ENCODE results near the gene RFNG. TPM values are rescaled to one million over a fixed set of nuclear protein-coding genes. Genes with fewer than 3 reads are reported as not detected.

RFNG gene
- total RNA-seq, 2 donors from 2014 or later: 21.4 to 25.3 TPM

- no peak overlapping the region for H3K27ac ChIP-seq
- H3K36me3 ChIP-seq: peaks cover 33% of the 10 kb centered on the region
- TF ChIP-seq, protein P1, sequence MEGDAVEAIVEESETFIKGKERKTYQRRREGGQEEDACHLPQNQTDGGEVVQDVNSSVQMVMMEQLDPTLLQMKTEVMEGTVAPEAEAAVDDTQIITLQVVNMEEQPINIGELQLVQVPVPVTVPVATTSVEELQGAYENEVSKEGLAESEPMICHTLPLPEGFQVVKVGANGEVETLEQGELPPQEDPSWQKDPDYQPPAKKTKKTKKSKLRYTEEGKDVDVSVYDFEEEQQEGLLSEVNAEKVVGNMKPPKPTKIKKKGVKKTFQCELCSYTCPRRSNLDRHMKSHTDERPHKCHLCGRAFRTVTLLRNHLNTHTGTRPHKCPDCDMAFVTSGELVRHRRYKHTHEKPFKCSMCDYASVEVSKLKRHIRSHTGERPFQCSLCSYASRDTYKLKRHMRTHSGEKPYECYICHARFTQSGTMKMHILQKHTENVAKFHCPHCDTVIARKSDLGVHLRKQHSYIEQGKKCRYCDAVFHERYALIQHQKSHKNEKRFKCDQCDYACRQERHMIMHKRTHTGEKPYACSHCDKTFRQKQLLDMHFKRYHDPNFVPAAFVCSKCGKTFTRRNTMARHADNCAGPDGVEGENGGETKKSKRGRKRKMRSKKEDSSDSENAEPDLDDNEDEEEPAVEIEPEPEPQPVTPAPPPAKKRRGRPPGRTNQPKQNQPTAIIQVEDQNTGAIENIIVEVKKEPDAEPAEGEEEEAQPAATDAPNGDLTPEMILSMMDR (IDR thresholded peaks at IDR 0.05): no peak
- H3K27me3 ChIP-seq: no peaks in the 10 kb centered on the region
- peak overlapping the region; percentile 83 to 87 for H3K4me3 ChIP-seq
- no peak for DNase-seq (ENCODE audit: low spot score)
- H3K4me1 ChIP-seq: peaks cover 0 to 32% of the 10 kb centered on the region in 2 donors
- H3K9me3 ChIP-seq: no peaks in the 10 kb centered on the region
Observed at GRCh38 chr17:82050152-82050760, 1.4 kb downstream of the RFNG start.

GRCh38 chr17:82049521-82049971 lies 2.1 kb downstream of the RFNG start:
- TF ChIP-seq, protein P1 (IDR thresholded peaks at IDR 0.05): no peak
- no peak overlapping the region for H3K27ac ChIP-seq
- no peaks in the 10 kb centered on the region for H3K9me3 ChIP-seq
- H3K4me3 ChIP-seq: no peak overlapping the region
- no peak for DNase-seq (ENCODE audit: low spot score)
- H3K36me3 ChIP-seq: peaks cover 26% of the 10 kb centered on the region
- H3K27me3 ChIP-seq: no peaks in the 10 kb centered on the region
- peaks cover 0 to 32% of the 10 kb centered on the region in 2 donors for H3K4me1 ChIP-seq

GRCh38 chr17:82049106-82049505 lies 2.5 kb downstream of the RFNG start:
- H3K36me3 ChIP-seq: peaks cover 22% of the 10 kb centered on the region
- no peak overlapping the region for H3K27ac ChIP-seq
- H3K4me3 ChIP-seq: no peak overlapping the region
- TF ChIP-seq, protein P1 (IDR thresholded peaks at IDR 0.05): no peak
- no peaks in the 10 kb centered on the region for H3K9me3 ChIP-seq
- peaks cover 0 to 32% of the 10 kb centered on the region in 2 donors for H3K4me1 ChIP-seq
- H3K27me3 ChIP-seq: no peaks in the 10 kb centered on the region
- DNase-seq (ENCODE audit: low spot score): no peak

DNA sequence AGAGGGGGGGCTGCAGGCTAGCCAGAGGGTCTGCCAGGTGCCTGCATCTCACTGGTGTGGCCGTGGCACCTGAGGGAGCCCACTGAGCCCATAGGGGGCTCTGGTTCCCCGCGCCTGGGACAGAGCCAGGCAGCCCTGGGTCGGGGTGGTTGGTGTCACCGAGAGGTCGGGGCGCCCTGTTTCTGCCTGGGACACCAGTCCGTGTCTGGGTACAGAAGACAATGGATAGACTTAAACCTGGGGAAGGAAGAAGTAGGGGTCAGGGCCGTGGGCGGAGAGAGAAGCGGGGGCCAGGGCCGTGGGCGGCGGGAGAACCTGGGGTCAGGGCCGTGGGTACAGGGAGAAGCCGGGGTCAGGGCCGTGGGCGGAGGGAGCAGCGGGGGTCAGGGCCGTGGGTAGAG lies 3.0 kb downstream of the RFNG start:
- Histone ChIP-seq H3K27me3 (no peaks in the 10 kb centered on the region), H3K4me3 (no peak overlapping the region), H3K36me3 (peaks cover 16% of the 10 kb centered on the region), H3K4me1 (peaks cover 0 to 31% of the 10 kb centered on the region in 2 donors), H3K9me3 (no peaks in the 10 kb centered on the region), H3K27ac (no peak overlapping the region)
- TF ChIP-seq, protein P1 (IDR thresholded peaks at IDR 0.05): no peak
- no peak for DNase-seq (ENCODE audit: low spot score)

DNA sequence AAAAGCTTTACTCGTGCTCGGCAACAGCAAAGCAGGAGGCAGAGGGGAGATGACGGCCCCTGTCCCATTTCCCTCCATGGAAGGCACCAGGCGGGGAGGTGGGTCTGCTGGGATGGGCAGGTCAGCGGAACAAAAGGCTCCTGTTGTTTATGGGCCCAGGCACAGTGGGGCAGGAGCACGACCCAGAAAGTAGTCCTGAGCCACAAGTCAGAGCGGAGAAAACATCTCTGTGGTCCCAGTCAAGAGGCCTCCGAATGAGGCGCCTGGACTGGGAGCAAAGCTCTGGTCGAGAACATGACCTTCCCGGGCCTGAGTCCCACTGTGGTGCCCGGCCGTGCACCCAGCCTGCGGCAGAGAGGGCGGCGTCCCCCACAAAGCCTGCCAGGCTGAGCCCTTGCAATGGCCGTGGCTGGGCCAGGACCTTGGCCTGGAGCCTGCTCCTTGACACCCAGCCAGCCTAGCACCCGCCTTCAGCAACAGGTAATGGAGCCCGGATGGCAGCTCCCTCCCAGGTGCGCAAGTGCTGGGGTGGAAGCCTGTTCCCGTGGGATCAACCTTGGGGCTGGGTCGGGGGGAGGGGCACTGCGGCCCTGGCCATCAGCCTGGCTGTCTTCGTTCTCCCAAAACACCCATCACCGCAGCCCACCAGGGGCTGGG lies 3.6 kb downstream of the RFNG start:
- no peak for DNase-seq (ENCODE audit: low spot score)
- Histone ChIP-seq H3K27ac (no peak overlapping the region), H3K27me3 (no peaks in the 10 kb centered on the region), H3K9me3 (no peaks in the 10 kb centered on the region), H3K36me3 (peaks cover 15% of the 10 kb centered on the region), H3K4me3 (no peak overlapping the region), H3K4me1 (peaks cover 0 to 25% of the 10 kb centered on the region in 2 donors)
- TF ChIP-seq, protein P1 (IDR thresholded peaks at IDR 0.05): no peak

All from right atrium auricular region (tissue), 2 donors.